Glomerular endothelial cell (primary cell): ENCODE measurements around the gene KCTD13. TPM values are rescaled to one million over a fixed set of nuclear protein-coding genes. Genes with fewer than 3 reads are reported as not detected.
"Not testable (repeated sequence)": the region's sequence is repeated elsewhere in the genome, so short reads cannot be mapped to it uniquely, and the experiment has no call there.

Experiments used
- DNase-seq: peaks from one replicate; pipeline ENCODE4 v3.0.0-alpha.2; 2011; ENCODE audit warnings: low read depth, low spot score; ENCODE audit errors: extremely low read depth
- total RNA-seq: library from RNA; depleted of rRNA; stranded (reverse); fragments of >200 nt; gene quantifications from 2 replicates; pipeline ENCODE4 v1.2.3, GENCODE V29; 2015

Gene KCTD13
- 23.7 and 36.2 TPM in 2 replicates for total RNA-seq

- no peak for DNase-seq
Measured at GRCh38 chr16:29925781-29926710, at the start of gene KCTD13. TSS of gene KCTD13 (minus strand) at chr16:29926226. CDS start at chr16:29926033, 193 bp downstream.

- DNase-seq, result no peak
Measured at GRCh38 chr16:29975134-29975538, 49.1 kb upstream of the KCTD13 start.

- peak; percentile 48 for DNase-seq
Measured at GRCh38 chr16:29974291-29975133, 48.5 kb upstream of the KCTD13 start.

GRCh38 chr16:29973384-29974246, 47.6 kb upstream of the KCTD13 start, which contains the start of gene TAOK2:
TSS of gene TAOK2 (plus strand) at chr16:29973868. CDS start at chr16:29977773, 3,905 bp downstream.
- peak; percentile 72 for DNase-seq

- DNase-seq, result no peak
Measured at GRCh38 chr16:29972992-29973383, 47.0 kb upstream of the KCTD13 start.

GRCh38 chr16:29972500-29972899, 46.5 kb upstream of the KCTD13 start:
- DNase-seq, result no peak

- DNase-seq, result no peak
Measured at GRCh38 chr16:29971304-29971703, 45.3 kb upstream of the KCTD13 start.

- no peak for DNase-seq
Measured at GRCh38 chr16:29968205-29968604, 42.2 kb upstream of the KCTD13 start.

- no peak for DNase-seq
Measured at GRCh38 chr16:29963021-29963743, 37.2 kb upstream of the KCTD13 start.

GRCh38 chr16:29962344-29962994, 36.4 kb upstream of the KCTD13 start:
- no peak for DNase-seq

GRCh38 chr16:29961479-29962343, 35.7 kb upstream of the KCTD13 start, which contains the start of gene TMEM219:
TSS of gene TMEM219 (plus strand) at chr16:29962079. CDS start at chr16:29963144, 1,065 bp downstream.
- no peak for DNase-seq

- DNase-seq, result no peak
Measured at GRCh38 chr16:29961127-29961478, 35.1 kb upstream of the KCTD13 start.

- DNase-seq, result not testable (repeated sequence)
Measured at GRCh38 chr16:29959821-29960220, 33.8 kb upstream of the KCTD13 start.

GRCh38 chr16:29959293-29959692, 33.3 kb upstream of the KCTD13 start:
- no peak for DNase-seq

- DNase-seq, result no peak
Measured at GRCh38 chr16:29958756-29959155, 32.7 kb upstream of the KCTD13 start.

- DNase-seq, result no peak
Measured at GRCh38 chr16:29951625-29952365, 25.8 kb upstream of the KCTD13 start.

- DNase-seq, result no peak
Measured at GRCh38 chr16:29950806-29951461, 24.9 kb upstream of the KCTD13 start.
